HG02798 (cell line): Measurements from ENCODE around the gene RXRA.
A peak's percentile ranks its signal among the peaks of the same experiment; 100 is the strongest.

ENCODE experiments used
- ATAC-seq: cut with Tn5 transposase; IDR thresholded peaks from one replicate; pipeline ENCODE4 v1.9.1; 2021; ENCODE audit warnings: mild to moderate bottlenecking; ENCODE audit not compliant: unreplicated experiment, poor library complexity

The RXRA gene

DNA sequence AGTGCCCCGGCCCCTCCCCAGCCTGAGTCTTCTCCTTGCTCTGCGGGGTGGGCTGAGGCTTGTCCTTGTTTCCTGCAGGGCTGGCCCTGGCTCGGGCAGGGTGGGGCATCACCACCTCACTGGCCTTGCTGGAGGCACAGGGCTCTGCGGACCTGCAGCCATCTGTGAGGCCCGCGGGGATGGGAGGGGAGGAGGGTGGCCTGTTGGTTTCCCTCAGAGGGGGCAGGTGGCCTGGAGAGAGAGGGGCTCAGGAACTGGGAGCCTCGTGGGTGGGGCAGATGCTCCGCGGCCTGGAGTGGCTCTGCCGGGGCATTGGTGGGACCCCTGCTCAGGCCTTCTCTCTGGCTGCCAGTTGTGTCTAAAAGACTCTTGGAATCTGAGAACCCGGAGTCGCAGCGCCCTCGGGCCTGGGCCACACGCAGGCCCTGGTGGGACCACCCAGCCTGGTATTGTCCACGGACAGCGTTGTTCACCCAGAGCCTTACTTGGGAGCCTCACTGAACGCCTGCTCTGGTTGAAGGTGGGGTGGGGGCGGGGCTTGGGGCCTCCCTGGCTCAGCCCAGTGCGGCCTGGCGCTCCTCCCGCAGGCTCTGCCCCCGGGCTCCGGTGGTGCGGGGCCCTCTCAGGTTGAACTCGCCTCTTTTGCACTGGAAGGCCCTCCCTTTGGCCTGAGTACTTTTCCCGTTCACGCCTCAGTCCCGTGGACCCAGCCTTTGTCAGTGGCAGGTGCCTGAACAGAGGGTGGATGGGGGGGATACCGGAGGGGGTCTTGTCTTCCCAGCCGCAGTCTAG, 111.3 kb downstream of the RXRA start:
- ATAC-seq = no peak

DNA sequence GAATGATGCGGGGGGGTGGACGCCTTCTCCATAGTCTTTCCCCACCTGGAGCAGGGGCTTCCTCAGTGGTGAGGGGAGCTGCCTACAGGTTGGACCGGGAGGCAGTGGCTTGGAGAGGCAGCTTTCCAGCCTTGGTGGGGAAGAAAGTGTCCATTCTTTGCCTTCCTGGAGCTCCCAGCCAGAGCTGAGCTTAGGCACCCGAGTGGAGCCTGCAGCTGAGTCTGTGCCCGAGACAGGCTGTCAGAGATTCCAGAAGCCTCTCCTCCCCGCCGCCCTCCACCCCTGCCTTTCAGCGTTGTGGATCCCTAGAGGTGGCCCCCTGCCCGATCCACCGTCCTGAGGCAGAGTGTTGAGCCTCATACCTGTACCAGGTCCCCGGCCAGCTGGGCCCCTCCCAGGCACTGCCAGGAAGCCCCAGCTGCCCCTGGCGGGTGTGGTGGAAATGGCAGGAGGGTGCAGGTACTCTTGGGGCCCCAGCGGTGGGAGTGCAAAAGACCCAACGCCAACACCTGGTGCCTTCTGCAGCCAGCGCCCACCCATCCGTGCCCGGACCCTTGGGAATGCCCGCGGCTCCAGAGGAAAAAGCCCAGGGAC, 112.0 kb downstream of the RXRA start:
- ATAC-seq = no peak

DNA sequence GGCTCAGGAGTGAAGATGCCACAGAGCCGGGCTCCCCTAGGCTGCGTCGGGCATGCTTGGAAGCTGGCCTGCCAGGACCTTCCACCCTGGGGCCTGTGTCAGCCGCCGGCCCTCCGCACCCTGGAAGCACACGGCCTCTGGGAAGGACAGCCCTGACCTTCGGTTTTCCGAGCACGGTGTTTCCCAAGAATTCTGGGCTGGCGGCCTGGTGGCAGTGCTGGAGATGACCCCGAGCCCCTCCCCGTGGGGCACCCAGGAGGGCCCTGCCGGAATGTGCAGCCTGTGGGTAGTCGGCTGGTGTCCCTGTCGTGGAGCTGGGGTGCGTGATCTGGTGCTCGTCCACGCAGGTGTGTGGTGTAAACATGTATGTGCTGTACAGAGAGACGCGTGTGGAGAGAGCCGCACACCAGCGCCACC, 113.1 kb downstream of the RXRA start:
- no peak for ATAC-seq

DNA sequence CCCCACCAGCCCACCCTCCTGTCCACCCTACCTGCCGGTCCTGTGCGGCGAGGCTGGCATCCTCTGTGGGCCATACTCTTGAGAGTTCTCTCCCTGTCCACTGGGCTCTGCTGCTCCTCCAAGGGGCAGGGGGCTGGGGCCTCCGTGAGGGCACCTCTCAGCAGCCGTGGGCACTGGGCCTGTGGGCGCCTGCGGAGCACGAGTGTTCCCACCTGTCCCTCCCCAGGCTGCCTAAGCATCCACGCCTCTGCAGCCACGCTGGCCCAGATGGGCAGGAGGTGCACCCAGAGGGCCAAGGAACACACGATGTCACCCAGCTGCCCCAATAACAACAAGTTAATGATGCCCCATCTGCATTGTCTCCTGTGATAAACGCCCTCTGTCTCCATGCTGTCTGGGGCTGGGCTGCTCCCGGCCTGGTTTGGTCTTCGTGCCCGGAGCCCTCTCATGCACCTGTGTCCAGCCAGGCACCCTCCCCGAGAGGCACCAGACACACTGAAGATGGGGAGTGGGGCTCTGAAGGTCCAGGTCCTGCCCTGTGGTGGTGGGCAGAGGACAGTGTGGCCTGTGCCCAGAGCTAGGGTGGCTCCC, 114.5 kb downstream of the RXRA start:
- no peak for ATAC-seq

DNA sequence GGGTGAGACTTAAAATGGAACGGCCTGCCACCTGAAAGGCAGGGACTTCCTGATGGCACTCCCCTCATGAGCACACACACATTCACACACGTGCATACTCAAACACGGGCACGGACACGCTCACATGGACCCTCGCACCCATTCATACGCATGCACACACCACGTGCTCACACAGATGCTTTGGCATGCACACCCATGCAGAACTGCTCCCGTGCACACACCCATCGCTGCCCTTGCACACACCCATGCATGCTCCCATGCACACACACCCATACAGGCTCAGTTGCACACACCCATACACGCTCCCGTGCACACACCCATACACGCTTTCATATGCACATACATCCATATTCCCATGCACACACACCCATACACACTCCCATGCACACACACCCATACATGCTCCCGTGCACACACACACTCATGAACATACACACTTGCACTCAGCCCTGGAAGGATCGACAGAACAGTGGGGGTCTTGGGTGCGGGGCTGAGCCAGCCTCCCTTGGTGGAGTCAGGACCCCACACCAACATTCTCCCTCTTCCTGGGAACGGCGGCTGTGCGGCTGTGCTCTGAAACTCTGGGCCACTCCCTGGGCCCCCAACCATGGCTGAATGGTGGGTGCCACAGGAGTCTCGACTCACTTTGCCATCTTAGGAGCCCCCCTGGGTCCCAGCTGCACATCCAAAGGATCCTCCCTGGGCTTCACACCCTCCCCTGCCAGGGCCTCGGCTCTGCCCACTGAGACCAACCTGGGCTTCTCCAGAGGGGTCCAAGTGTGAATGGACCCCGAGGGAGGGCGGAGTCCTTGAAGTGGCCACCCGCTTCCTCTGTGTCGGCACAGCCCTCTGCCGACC, 115.2 kb downstream of the RXRA start:
- ATAC-seq = no peak

DNA sequence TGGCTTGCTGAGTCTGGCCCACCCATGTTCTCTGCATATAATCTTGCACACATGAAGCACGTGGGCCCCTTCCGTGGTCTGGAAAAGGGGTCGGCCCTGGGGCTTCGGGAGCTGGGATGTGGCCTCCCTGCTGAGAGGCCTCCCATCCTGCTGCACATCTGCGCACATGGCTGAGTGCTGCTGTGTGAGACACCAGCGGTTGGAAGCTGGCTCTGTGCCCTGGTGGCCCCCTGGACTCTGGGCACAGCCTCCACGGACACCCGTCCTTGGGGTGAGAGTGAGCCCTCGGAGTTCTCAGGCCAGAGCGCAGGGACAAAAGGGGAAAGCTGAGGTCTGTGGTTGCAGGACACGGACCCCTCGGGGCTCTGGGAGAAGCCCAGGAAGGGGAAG, 115.8 kb downstream of the RXRA start:
- no peak for ATAC-seq

DNA sequence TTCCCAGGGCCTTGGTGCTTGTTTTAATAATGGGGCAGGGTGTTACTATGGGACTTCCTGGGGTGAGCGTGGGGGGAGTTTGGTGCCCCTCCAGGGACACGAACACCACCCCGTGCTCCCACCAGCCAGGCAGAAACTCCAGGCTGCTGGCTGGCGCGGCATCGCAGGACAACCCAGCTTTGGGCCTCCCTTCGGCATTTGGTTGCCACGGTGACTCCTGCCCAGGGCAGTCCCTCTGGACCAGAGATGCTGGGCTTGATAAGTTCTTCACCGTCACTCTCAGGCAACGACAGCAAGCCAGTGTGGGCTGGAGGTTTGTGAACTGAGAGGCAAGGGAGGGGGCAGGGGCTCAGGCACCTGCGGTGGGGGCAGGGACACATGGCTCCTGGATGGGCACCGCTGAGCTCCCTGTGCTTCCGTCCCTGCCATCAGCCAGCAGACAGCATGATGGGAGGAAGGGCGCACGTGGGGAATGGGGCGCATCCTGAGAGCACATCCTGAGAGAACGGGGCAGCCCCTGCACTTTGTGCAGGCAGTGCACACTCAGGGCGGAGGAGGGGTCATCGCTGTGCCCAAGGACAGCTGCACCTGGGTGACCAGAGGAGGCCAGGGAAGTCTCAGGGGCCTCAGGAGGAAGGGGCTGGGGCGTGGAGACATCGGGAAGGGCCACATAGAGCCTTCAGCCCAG, 116.4 kb downstream of the RXRA start:
- no peak for ATAC-seq

DNA sequence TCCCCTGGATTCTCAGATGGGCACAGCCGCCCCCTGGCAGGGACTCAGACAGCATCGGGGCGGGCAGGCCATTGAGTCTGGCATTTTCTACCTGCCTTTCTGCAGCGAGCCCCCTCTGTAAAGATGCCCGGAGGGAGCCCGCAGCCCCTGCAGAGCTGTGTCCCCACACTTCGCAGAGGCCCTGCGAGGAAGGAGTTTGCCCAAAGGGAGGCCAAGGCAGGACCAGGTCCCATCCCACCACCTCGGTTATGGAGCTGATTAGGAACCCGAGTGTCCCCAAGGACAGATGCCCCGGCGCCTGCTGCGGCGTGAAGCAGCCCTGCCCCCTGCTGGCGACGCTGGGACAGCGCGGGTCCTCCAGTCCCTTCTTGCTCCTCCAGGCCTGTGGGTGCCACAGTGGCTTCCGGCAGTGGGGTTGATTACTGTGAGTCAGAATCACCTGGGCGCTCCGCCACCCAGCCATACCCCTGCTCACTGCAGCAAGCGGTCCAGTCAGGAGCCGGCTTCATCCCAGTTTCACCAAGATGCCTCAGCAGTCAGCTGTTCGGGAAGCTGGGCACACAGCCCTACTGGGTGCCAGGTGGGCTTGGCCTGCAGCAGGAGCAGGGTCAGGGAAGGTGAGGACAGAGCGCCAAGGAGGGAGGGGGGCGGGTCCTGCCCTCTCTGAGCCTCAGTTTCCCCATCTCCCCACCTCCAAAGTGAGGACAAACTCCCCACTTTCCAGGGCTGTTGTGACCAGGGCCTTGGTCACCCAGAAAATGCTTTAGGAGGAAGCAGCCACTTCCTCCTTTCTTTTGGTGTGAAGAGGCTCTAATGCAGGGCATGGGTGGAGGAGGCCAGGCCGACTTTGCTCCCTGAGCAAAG, 117.2 kb downstream of the RXRA start:
- ATAC-seq = peak; percentile 73

DNA sequence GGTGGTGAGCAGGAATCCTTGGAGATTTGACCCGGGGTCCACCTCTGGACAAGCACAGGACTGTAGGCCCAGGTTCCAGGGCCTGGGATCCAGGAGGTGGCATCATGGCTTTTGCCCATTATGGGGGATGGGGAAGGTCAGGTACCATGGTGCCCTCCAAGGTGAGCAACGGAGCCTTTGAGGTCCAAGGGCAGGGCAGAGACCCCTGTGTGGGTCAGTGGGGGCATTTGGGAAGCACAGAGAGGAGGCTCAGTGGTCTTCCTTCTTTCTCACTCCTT, 117.7 kb downstream of the RXRA start:
- ATAC-seq = no peak

DNA sequence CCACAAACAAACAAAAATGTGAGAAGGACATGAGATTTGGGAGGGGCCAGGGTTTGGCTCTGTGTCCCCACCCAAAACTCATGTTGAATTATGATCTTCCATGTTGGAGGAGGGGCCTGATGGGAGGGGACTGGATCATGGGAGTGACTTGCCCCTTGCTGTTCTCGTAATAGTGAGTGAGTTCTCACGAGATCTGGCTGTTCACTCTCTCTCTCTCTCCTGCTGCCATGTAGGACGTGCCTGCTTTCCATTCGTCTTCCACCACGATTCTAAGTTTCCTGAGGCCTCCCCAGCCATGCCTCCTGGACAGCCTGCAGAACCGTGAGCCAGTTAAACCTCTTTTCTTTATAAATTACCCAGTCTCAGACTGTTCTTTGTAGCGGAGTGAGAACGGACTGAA, 118.7 kb downstream of the RXRA start:
- no peak for ATAC-seq

DNA sequence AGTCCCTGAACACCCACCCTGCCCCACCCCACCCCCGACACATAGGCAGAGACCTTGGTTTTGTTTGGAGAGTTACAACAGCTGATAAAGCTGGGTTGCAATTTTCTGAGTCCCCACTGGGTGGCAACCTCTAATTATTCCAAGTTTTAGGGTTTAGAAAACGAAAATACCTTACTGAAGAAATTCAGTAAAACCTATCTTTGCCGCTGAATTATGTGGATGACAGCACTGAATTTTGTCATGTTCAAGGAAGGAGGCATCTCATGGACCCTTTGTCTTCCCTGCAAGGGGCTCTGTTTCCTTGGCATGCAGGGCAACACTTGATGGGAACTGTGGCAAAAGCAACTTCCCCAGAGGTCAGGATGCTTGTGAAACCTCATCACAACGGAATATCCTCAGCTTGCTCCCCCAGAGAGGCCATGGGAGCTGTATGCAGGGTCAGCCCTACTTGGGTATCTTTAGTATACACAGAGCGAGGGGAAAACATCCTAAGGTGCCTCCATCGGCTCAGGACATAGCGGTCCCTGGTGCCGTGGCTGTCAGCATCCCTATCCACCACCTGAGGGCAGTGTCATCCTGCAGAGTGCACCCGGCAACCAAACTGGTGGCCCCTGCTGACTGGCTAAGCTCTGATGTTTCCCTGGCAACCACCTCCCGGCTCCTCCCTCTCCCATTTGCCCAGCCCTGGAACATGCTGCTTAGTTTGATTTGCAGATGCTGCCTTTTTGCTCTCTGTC, 123.1 kb downstream of the RXRA start:
- peak; percentile 85 for ATAC-seq

DNA sequence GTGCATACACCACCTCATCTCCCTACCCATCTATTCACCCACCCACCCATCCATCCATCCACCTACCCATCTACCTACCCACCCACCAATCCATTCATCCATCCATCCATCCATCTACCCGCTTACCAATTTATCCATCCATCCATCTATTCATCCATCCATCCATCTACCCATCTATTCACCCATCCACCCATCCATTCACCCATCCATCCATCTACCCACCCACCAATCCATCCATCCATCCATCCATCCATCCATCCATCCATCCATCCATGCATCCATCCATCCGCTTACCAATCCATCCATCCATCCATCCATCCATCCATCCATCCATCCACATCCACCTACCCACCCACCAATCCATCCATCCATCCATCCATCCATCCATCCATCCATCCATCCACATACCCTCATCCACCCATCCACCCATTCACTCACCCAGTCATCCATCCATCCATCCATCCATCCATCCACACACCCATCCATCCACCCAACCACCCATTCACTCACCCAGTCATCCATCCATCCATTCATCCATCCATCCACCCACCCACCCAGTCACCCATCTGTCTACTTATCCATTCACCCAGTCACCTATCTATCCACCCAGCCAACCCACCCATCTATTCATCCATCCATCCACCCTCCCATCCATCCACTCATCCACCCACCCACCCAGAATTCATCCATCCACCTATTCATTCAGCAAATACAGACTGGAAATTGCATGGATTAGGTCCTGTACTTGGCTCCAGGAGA, 125.6 kb downstream of the RXRA start:
- ATAC-seq = no peak

DNA sequence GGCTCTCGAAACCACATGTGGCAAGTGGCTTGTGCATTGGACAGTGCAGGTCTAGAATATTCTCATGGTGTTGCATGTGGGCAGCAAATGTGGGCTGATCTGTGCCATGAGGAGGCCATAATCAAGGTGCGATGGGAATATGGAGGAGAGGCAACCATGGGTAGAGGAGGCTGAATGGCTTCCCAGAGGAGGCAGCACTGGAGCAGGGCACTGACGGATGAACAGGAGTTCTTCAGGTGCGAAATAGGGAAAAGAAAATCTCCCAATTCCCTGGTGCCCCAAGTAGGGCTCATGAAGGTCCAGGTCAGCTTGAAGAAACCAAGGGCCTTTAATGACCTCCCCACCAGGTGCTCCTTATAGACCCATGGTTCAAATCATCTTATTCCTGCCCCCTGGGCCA, 126.5 kb downstream of the RXRA start:
- no peak for ATAC-seq

DNA sequence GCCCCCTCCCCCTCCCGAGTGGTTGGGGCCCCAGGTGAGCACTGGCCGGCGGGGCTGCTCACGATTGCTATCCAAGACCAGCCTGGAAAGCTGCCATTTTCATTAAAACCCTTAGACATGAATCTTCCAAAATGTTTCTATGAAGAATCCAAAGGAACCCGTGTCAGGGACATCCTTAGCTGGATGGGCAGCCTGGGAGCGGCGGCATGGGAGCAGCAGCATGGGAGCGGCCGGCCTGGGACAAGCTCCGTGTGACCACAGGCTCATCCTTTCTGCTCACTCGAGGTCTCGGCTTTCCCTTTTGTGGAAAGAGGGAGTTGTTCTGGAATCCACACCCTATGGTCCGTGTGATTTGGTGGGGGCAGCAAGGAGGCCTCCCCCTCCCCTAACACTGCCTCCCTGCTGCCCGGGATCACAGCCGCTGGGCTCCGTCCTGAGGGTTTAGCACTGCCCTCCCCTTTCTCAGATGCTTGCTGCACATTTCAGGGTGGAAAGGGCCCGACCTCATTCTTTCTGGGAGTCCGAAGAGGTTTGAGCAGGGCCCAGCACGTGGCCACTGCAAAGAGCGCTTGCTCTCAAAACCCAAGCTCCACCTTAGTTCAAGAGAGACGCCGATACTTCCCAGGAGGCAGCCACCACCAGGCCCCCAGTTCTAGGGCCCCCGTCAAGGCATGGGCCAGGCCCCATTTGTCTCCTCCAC, 127.7 kb downstream of the RXRA start:
- no peak for ATAC-seq

DNA sequence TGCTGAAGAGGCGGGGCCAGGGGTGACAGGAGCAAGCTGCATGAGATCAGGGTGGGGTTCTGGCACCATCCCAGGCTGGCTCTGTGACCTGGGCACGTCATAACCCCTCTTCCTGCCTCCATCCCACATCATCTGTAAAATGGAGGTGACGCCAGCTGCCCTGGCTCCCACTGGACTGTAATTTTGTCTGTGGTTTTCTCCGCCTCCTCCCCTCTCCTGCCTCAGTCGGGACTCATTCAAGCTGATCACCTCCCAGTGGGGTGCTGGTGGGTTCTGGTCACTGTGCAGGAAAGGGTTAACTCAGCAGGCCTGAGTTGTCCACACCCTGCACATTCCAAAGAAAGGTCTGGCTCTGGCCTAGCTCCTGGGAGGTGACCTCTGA, 128.2 kb downstream of the RXRA start:
- ATAC-seq = no peak

DNA sequence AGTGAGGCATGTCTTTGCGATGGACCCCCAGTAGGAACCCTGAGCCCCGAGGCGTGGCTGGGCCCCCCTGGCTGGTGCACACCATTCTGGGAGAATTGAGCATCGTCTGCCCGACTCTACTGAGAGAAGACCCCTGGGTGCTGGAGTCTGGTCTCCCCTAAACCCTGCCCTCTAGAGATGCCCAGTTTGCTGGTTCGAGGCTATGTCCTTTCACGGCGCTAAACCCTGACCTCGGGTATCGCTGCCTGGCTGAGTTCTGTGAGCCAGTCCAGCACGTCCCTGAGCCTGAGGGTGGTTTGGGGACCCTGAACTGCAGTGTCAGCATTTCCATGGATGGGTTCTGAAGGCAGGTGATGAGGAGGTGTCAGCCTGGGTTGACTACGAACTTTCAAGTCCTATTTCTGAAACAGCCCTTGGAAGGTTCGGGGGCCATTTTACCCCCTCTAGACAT, 128.8 kb downstream of the RXRA start:
- no peak for ATAC-seq

DNA sequence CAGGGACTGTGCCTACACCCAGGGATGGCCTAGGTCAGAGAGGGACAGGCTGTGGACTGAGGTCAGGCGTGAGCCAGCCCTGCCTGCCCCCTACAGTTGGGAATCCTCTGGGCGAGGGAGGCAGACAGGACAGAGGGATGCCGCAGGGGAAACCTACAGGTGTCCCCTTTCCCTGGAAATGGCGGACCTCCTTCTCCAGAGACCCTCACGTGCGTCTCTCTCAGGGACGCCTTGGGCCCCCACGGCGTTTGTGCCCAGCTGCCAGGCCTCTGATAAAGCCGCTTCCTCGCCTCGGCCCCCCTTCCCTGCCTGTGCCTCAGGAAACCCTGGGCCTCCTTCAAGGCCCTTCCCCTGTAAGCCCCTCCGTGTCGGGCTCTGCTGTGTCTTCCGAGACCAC, 129.3 kb downstream of the RXRA start:
- no peak for ATAC-seq
